ENCODE measurements around the gene GPC6. TPM values are rescaled to one million over a fixed set of nuclear protein-coding genes. Genes with fewer than 3 reads are reported as not detected.
A peak's percentile ranks its signal among the peaks of the same experiment; 100 is the strongest.

The GPC6 gene
- total RNA-seq, 4 donors from 2014 or later = 13.7 to 21.7 (median 16.5) TPM

DNA sequence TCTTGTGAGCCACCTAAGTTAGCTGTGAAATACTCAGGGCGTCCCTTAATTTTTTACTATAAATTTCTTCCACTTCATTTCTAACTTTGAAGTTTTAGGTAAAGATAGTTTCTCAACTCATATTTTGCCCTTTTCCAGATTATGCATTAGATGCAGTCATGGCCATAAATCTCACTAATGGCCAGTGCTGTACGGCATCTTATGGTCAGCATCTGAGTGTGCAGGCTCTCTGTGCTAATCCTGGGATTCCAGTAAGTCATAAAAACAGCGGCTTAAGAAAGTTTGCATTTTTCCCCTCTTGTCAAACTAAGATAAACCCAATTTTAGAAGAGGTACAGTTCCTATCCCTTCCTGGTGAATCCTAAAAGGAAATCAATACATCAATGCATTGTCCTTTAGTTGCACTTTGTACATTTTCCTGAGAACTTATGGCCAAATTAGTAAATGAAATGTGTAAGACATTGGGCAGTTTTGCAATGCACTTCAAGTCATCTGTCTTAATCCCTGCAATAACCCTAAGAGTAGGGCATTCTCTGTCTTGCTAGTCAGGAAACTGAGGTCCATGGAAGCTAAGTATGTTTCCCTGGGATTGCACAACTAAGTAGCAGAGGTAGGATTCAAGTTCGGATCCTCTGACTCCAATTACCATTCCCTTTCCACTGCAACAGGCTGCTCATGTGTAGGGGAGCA lies 1106.7 kb downstream of the GPC6 start:
- Histone ChIP-seq H3K36me3 (no peaks in the 10 kb centered on the region), H3K27me3 (no peaks in the 10 kb centered on the region), H3K4me3 (no peak overlapping the region), H3K9me3 (no peaks in the 10 kb centered on the region), H3K27ac (no peak overlapping the region), H3K4me1 (peaks cover 0 to 45% (median 0%) of the 10 kb centered on the region in 3 donors)
- 67 to 87% methylated on average over 3 to 4 of the region's 4 CpGs for WGBS, 2 donors (ENCODE audit: low coverage in 1 of 2)
- no peak for TF ChIP-seq EP300 (IDR thresholded peaks at IDR 0.05)
- TF ChIP-seq POLR2A (IDR thresholded peaks at IDR 0.05) = no peak
- TF ChIP-seq, protein P1, sequence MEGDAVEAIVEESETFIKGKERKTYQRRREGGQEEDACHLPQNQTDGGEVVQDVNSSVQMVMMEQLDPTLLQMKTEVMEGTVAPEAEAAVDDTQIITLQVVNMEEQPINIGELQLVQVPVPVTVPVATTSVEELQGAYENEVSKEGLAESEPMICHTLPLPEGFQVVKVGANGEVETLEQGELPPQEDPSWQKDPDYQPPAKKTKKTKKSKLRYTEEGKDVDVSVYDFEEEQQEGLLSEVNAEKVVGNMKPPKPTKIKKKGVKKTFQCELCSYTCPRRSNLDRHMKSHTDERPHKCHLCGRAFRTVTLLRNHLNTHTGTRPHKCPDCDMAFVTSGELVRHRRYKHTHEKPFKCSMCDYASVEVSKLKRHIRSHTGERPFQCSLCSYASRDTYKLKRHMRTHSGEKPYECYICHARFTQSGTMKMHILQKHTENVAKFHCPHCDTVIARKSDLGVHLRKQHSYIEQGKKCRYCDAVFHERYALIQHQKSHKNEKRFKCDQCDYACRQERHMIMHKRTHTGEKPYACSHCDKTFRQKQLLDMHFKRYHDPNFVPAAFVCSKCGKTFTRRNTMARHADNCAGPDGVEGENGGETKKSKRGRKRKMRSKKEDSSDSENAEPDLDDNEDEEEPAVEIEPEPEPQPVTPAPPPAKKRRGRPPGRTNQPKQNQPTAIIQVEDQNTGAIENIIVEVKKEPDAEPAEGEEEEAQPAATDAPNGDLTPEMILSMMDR (IDR thresholded peaks at IDR 0.05) = no peak
- TF ChIP-seq POLR2AphosphoS5 (IDR thresholded peaks at IDR 0.05) = no peak
- no peak for ATAC-seq

DNA sequence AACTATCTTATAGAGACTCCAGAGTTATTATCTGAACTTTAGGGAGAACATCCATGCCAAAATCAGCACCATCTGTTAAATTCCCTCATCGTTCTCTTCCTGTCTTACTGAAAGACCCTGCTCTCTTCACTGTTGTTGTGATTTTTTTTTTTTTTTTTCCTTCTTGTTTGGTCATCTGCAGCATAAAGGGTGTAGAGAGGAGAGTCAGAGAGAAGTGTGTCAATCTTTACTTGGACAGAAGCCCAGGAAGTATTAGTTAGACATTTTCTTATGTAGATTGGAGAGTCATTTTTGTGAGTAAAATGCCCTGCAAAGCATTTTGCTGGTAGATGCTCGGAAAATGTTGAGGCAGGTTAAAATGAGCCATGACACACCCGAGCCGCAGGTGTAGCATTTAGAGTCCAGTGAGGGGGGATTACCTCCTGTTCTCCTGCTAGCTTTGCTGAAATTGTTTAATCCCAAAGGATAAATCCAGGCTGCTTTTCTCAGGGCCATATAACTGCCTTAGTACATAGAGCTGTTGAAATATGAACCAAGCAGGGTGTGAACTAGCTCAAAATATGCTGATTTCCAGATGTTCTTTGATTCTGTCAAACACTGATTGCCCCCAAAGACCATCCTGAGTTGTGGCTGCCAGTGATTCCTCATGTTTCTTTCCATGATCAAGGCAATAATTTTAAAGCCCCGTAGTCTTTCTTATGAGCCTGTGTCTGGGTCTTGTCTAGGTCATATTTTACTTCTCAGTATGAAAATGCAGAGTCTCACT lies 1109.3 kb downstream of the GPC6 start:
- Histone ChIP-seq H3K36me3 (no peaks in the 10 kb centered on the region), H3K27me3 (no peaks in the 10 kb centered on the region), H3K27ac (no peak overlapping the region), H3K9me3 (no peaks in the 10 kb centered on the region), H3K4me1 (peaks cover 0 to 18% (median 0%) of the 10 kb centered on the region in 3 donors), H3K4me3 (no peak overlapping the region)
- TF ChIP-seq, protein P1 (IDR thresholded peaks at IDR 0.05) = no peak
- TF ChIP-seq POLR2A (IDR thresholded peaks at IDR 0.05) (no peak), POLR2AphosphoS5 (IDR thresholded peaks at IDR 0.05) (no peak), EP300 (IDR thresholded peaks at IDR 0.05) (no peak)
- no peak for ATAC-seq
- 50 to 63% methylated on average over 1 to 3 of the region's 5 CpGs for WGBS, 2 donors (ENCODE audit: low coverage in 1 of 2)

DNA sequence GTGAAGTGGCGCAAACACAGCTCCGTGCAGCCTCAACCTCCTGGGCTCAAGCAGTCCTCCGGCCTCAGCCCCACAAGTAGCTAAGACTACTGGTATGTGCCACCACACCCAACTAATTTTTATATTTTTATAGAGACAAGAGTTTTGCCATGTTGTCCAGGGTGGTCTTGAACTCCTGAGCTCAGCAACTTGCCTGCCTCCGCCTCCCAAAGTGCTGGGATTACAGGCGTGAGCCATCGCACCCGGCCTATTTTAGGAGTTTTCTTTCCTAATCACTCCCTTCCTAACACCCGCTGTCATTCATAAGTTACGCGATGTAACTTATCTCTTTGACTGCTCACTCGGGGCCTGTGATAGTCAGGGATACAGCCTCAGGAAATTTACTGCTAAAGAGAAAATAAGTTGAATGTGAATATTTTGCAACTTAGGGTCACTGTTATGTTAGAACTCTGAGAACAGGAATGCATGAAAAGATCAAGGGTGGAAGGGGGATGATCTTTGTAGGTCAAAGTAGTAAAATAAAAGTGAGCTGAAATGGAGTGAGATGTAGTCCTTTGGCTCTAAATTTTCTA lies 1112.6 kb downstream of the GPC6 start:
- WGBS, 2 donors (ENCODE audit: low coverage in 1 of 2) = 93 to 95% methylated on average over 7 to 10 of the region's 11 CpGs
- H3K36me3 ChIP-seq = no peaks in the 10 kb centered on the region
- no peaks in the 10 kb centered on the region for H3K27me3 ChIP-seq
- no peak for ATAC-seq
- H3K4me3 ChIP-seq = no peak overlapping the region
- no peak for TF ChIP-seq EP300 (IDR thresholded peaks at IDR 0.05)
- no peak for TF ChIP-seq POLR2AphosphoS5 (IDR thresholded peaks at IDR 0.05)
- TF ChIP-seq, protein P1 (IDR thresholded peaks at IDR 0.05) = no peak
- TF ChIP-seq POLR2A (IDR thresholded peaks at IDR 0.05) = no peak
- H3K9me3 ChIP-seq = no peaks in the 10 kb centered on the region
- peaks cover 0 to 17% (median 0%) of the 10 kb centered on the region in 3 donors for H3K4me1 ChIP-seq
- H3K27ac ChIP-seq = no peak overlapping the region

DNA sequence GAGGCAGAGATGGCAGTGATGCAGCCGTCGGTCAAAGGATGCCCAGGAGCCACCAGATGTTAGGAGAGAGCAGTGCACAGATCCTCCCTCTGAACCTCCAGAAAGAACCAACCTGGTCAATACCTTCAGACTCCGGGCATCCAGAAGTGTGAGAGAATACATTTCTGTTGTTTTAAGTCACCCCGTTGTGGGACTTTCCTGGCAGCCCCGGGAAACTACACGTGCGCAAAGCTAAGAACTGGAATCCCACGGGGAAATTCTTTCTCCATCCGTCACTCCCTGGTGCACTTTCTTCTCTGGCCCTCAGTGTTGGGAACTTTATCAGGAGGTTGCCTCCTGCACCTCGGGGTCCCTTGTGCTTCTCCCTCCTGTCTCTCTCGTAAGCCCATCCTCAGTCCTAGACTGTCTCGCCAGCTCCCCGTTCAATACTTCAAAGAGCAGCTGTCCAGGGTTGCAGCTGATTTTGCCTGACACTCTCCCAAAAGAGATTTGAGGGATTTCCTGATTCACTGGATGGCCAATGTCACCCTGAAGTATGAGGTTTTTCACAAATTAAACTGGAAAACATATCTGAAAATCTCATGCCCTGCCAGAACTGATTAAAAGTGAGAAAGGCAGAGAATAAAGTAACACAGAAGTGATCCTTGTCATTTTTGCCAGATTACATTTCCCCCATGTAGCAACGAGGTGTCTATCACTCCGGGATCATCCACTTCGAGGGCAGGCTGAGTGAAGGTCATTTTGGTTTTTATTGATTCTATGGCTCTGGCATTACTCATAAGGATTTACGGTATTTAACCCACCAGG lies 1116.0 kb downstream of the GPC6 start:
- Histone ChIP-seq H3K9me3 (no peaks in the 10 kb centered on the region), H3K4me1 (peaks cover 0 to 34% (median 4%) of the 10 kb centered on the region in 3 donors), H3K4me3 (no peak overlapping the region), H3K27me3 (no peaks in the 10 kb centered on the region), H3K36me3 (no peaks in the 10 kb centered on the region), H3K27ac (peak overlapping the region in 1 of 4 donors; percentile 47)
- 66 to 87% methylated on average over 13 of the region's 17 CpGs for WGBS, 2 donors (ENCODE audit: low coverage in 1 of 2)
- TF ChIP-seq, protein P1 (IDR thresholded peaks at IDR 0.05) = no peak
- TF ChIP-seq EP300 (IDR thresholded peaks at IDR 0.05) = no peak
- no peak for TF ChIP-seq POLR2A (IDR thresholded peaks at IDR 0.05)
- TF ChIP-seq POLR2AphosphoS5 (IDR thresholded peaks at IDR 0.05) = no peak
- no peak for ATAC-seq
